ENCODE data around the gene IL6ST. TPM values are rescaled to one million over a fixed set of nuclear protein-coding genes. Genes with fewer than 3 reads are reported as not detected.

The IL6ST gene
- total and polyA plus RNA-seq, 12 donors = 39.0 to 659 (median 292) TPM

DNA sequence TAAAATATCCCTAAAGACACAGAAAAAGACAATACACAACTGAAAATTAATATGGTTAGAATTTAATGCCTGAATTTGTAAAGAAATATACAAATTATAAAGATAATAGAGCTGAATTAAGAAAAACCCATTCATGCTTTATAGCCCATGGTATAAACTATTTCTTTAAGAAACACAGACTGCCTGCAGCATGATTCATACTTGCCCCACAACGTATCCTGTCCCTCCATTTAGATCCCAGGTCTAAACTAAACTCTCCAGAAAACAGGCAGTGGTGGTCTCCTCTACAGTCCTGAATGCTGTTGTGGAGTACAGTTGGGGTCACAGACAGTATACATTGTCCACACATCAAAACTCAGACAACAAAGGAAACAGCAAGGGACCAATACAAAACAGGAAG is 24.8 kb downstream of the IL6ST start:
- Histone ChIP-seq H3K36me3 (replicated peaks in 1 of 2) (peaks cover 0 to 31% of the 10 kb centered on the region in 2 donors), H3K4me3 (no peak overlapping the region), H3K4me1 (replicated peaks in 1 of 2) (peaks cover 3 to 31% of the 10 kb centered on the region in 2 donors), H3K27me3 (no peaks in the 10 kb centered on the region), H3K27ac (no peak overlapping the region), H3K9me3 (replicated peaks in 1 of 3) (no peaks in the 10 kb centered on the region)
- DNase-seq = no peak
- TF ChIP-seq, protein P1, sequence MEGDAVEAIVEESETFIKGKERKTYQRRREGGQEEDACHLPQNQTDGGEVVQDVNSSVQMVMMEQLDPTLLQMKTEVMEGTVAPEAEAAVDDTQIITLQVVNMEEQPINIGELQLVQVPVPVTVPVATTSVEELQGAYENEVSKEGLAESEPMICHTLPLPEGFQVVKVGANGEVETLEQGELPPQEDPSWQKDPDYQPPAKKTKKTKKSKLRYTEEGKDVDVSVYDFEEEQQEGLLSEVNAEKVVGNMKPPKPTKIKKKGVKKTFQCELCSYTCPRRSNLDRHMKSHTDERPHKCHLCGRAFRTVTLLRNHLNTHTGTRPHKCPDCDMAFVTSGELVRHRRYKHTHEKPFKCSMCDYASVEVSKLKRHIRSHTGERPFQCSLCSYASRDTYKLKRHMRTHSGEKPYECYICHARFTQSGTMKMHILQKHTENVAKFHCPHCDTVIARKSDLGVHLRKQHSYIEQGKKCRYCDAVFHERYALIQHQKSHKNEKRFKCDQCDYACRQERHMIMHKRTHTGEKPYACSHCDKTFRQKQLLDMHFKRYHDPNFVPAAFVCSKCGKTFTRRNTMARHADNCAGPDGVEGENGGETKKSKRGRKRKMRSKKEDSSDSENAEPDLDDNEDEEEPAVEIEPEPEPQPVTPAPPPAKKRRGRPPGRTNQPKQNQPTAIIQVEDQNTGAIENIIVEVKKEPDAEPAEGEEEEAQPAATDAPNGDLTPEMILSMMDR (IDR thresholded peaks at IDR 0.05) = no peak
- TF ChIP-seq POLR2A (IDR thresholded peaks at IDR 0.05) = no peak
- WGBS, 4 donors = 5 to 30% (median 16%) methylated on average over 1 of the region's 1 CpG
- intact Hi-C loops (cut with DNase I) = no loop called here

DNA sequence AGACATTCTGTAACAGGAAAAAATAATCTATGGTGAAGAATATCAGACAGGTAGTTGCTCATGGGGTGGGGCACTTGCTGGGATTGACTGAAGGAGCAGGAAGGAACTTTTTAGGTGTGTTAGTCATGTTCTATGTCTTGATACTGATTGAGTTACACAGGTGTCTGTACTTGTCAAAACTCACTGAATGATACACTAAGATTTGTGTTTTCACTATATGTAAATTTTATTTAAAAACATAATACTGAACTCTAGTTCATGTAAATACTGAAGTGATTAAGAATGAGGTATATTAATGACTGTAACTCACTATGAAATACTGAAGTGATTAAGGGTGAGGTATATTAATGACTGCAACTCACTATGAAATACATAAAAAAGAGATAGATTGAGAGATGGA is 28.5 kb downstream of the IL6ST start:
- intact Hi-C loops (cut with DNase I) = no loop called here
- Histone ChIP-seq H3K36me3 (replicated peaks in 1 of 2) (peaks cover 0 to 59% of the 10 kb centered on the region in 2 donors), H3K9me3 (replicated peaks in 1 of 3) (no peaks in the 10 kb centered on the region), H3K27ac (no peak overlapping the region), H3K27me3 (no peaks in the 10 kb centered on the region), H3K4me1 (replicated peaks in 1 of 2) (peaks cover under 1 to 31% of the 10 kb centered on the region in 2 donors), H3K4me3 (no peak overlapping the region)
- DNase-seq = no peak
- no peak for TF ChIP-seq POLR2A (IDR thresholded peaks at IDR 0.05)
- TF ChIP-seq, protein P1 (IDR thresholded peaks at IDR 0.05) = no peak

DNA sequence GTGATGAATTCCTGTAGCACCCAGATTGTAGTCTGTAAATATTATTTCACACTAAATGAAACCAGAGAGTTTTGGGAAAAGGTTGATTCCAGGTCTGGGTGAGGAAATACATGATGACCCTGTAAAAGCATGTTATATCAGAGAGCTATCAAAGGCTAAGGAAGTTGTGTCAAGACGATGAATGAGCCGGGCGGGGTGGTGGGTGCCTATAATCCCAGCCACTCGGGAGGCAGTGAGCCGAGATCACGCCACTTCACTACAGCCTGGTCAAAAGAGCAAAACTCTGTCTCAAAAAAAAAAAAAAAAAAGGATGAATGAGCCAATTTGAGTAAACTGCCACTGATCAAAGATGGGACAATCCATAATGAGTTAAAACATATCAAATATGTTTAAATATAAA is 29.2 kb downstream of the IL6ST start:
- TF ChIP-seq, protein P1 (IDR thresholded peaks at IDR 0.05) = no peak
- TF ChIP-seq POLR2A (IDR thresholded peaks at IDR 0.05) = no peak
- H3K4me3 ChIP-seq = no peak overlapping the region
- 53 to 77% (median 70%) methylated on average over 6 of the region's 6 CpGs for WGBS, 4 donors
- H3K4me1 ChIP-seq (replicated peaks in 1 of 2) = peaks cover 0 to 28% of the 10 kb centered on the region in 2 donors
- no peaks in the 10 kb centered on the region for H3K27me3 ChIP-seq
- intact Hi-C loops (cut with DNase I) = no loop called here
- H3K9me3 ChIP-seq (replicated peaks in 1 of 3) = no peaks in the 10 kb centered on the region
- DNase-seq = no peak
- no peak overlapping the region for H3K27ac ChIP-seq
- peaks cover 0 to 67% of the 10 kb centered on the region in 2 donors for H3K36me3 ChIP-seq (replicated peaks in 1 of 2)

- Histone ChIP-seq H3K4me3 (no peak overlapping the region), H3K27me3 (no peaks in the 10 kb centered on the region), H3K27ac (no peak overlapping the region), H3K9me3 (replicated peaks in 1 of 3) (no peaks in the 10 kb centered on the region), H3K36me3 (replicated peaks in 1 of 2) (peaks cover 0 to 83% of the 10 kb centered on the region in 2 donors), H3K4me1 (replicated peaks in 1 of 2) (peaks cover 0 to 6% of the 10 kb centered on the region in 2 donors)
- TF ChIP-seq, protein P1 (IDR thresholded peaks at IDR 0.05) = no peak
- TF ChIP-seq POLR2A (IDR thresholded peaks at IDR 0.05) = no peak
- intact Hi-C loops (cut with DNase I) = no loop called here
- no peak for DNase-seq
- WGBS, 4 donors = 97 to 100% (median 97%) methylated on average over 7 of the region's 7 CpGs
Measured at GRCh38 chr5:55960779-55961178, 34.0 kb downstream of the IL6ST start.

All from adrenal gland (tissue), 12 donors.